Calu3 (cell line): ENCODE data around the gene FAM180A. TPM values are rescaled to one million over a fixed set of nuclear protein-coding genes. Genes with fewer than 3 reads are reported as not detected.

Experiments
- BruUV-seq: library from RNA; stranded (reverse); fragments of 400-500 nt; replicated peaks from 2 replicates; lab custom pipeline; 2021; lab: Mats Ljungman, UMichigan
- CTCF ChIA-PET: fragments of 300-600 bp; sonication (Branson Sonifier 250); formaldehyde crosslinking; loops from one replicate; lab custom pipeline; 2022; ENCODE audit warnings: antibody characterized with exemption; lab: Charles Lee
- DNase-seq: peaks from one replicate; pipeline ENCODE4 v3.0.0; 2022
- H3K27ac Mint-ChIP-seq: one replicate; pipeline ENCODE4 v1.8.0; 2022; ENCODE audit warnings: mixed read lengths; ENCODE audit not compliant: unreplicated experiment
- H3K27me3 Mint-ChIP-seq: one replicate; pipeline ENCODE4 v1.8.0; 2022; ENCODE audit warnings: mixed read lengths; ENCODE audit not compliant: unreplicated experiment
- H3K36me3 Mint-ChIP-seq: one replicate; pipeline ENCODE4 v1.8.0; 2022; ENCODE audit warnings: mild to moderate bottlenecking, moderate library complexity, mixed read lengths; ENCODE audit not compliant: insufficient read depth, unreplicated experiment
- H3K4me1 Mint-ChIP-seq: one replicate; pipeline ENCODE4 v1.8.0; 2022; ENCODE audit warnings: mild to moderate bottlenecking, low read depth, mixed read lengths; ENCODE audit not compliant: unreplicated experiment
- H3K4me3 Mint-ChIP-seq: one replicate; pipeline ENCODE4 v1.8.0; 2022; ENCODE audit warnings: mild to moderate bottlenecking, low read depth, moderate library complexity, mixed read lengths; ENCODE audit not compliant: unreplicated experiment
- H3K9me3 Mint-ChIP-seq: one replicate; pipeline ENCODE4 v1.8.0; 2022; ENCODE audit warnings: low read depth, mixed read lengths; ENCODE audit not compliant: unreplicated experiment
- intact Hi-C: fragments of 100-400 bp; cut with micrococcal nuclease; formaldehyde crosslinking; loops from one replicate; pipeline ENCODE4 v1.10.0; 2022; ENCODE audit not compliant: unreplicated experiment
- total RNA-seq: library from RNA; stranded (reverse); gene quantifications from 2 replicates; pipeline ENCODE4 v1.2.3, GENCODE V29; 2022
- TF ChIP-seq, protein P1 (sequence below): fragments of 200-600 bp; IDR thresholded peaks from one replicate; pipeline ENCODE4 v1.8.0; 2022; ENCODE audit warnings: antibody characterized with exemption; ENCODE audit not compliant: unreplicated experiment

FAM180A gene
- total RNA-seq, 1 experiment from 2014 or later = not detected

- CTCF ChIA-PET = no interaction called here
- H3K9me3 Mint-ChIP-seq = no peaks in the 10 kb centered on the region
- intact Hi-C loops = no loop called here
- peaks cover 4% of the 10 kb centered on the region for H3K36me3 Mint-ChIP-seq
- H3K27ac Mint-ChIP-seq = no peak overlapping the region
- no TSS peak for BruUV-seq
- H3K27me3 Mint-ChIP-seq = no peaks in the 10 kb centered on the region
- no peak for DNase-seq
- H3K4me3 Mint-ChIP-seq = no peak overlapping the region
- no peaks in the 10 kb centered on the region for H3K4me1 Mint-ChIP-seq
- TF ChIP-seq, protein P1, sequence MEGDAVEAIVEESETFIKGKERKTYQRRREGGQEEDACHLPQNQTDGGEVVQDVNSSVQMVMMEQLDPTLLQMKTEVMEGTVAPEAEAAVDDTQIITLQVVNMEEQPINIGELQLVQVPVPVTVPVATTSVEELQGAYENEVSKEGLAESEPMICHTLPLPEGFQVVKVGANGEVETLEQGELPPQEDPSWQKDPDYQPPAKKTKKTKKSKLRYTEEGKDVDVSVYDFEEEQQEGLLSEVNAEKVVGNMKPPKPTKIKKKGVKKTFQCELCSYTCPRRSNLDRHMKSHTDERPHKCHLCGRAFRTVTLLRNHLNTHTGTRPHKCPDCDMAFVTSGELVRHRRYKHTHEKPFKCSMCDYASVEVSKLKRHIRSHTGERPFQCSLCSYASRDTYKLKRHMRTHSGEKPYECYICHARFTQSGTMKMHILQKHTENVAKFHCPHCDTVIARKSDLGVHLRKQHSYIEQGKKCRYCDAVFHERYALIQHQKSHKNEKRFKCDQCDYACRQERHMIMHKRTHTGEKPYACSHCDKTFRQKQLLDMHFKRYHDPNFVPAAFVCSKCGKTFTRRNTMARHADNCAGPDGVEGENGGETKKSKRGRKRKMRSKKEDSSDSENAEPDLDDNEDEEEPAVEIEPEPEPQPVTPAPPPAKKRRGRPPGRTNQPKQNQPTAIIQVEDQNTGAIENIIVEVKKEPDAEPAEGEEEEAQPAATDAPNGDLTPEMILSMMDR = no peak
These were observed 41.6 kb downstream of the FAM180A start for GRCh38 chr7:135706858-135707569.

DNA sequence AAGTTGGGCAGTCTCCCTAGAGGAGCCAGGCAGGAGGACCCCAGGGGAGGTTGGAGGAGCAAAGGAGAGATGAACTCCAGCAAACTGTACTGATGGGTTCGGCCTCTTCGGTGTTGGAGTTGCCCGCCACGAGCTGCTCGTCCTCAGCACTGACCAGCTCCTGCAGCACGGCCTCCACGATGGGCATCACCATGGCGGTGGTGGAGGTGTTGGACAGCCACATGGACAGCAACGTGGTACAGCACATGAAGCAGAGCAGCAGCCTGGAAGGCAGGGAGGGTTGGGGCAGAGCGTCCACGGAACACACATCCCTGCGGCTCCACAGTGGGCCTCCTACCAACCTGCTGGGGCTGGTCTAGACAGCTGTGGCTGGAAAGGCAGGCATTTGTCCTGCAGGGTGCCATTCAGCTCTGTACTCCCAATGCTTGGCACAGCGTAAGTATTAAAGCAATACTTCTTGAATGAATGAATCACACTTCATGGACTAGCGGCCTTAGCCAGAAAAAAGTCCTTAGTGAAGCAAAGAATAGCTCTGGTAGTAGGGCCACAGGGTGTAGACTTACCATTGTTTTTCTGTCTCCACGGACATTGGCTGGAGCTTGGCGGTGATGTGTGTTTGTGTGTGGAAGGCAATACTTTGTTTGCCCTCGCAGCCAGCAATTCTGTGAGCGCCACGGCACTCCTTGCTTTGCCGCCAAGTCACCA lies 42.4 kb downstream of the FAM180A start:
- no TSS peak for BruUV-seq
- CTCF ChIA-PET = interaction anchor here (0.6 kb wide), 1 partner anchor 757 kb away, joined by 8 read pairs; no protein-coding TSS in a partner anchor
- H3K27ac Mint-ChIP-seq = no peak overlapping the region

DNA sequence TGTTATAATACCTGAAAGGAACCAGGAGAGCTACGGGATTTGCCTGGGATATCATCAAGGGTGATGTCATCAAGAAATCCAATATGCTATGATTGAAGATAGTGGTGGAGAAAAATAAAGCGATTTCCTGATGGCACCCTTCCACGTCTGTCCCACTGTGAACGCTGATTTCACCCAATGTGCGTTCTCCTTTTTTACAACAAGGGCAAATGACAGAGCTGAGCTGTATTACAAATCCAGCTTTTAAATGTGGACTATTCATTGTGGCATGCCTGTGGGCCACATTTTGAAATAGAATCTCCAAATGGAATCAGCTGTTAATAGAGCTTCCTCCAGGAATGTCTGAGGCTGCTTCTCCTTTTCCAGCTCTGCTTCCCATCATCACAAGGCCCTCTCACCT lies 43.9 kb downstream of the FAM180A start:
- CTCF ChIA-PET = no interaction called here
- intact Hi-C loops = no loop called here
- Mint-ChIP-seq H3K27ac (no peak overlapping the region), H3K4me3 (no peak overlapping the region), H3K4me1 (no peaks in the 10 kb centered on the region), H3K9me3 (no peaks in the 10 kb centered on the region), H3K36me3 (peaks cover 4% of the 10 kb centered on the region), H3K27me3 (no peaks in the 10 kb centered on the region)
- DNase-seq = no peak
- no TSS peak for BruUV-seq
- TF ChIP-seq, protein P1 = no peak

More for the DNA sequence above, 42.4 kb downstream of the FAM180A start:
- intact Hi-C loops = no loop called here
- Mint-ChIP-seq H3K9me3 (no peaks in the 10 kb centered on the region), H3K27me3 (no peaks in the 10 kb centered on the region), H3K36me3 (peaks cover 4% of the 10 kb centered on the region), H3K4me3 (no peak overlapping the region), H3K4me1 (no peaks in the 10 kb centered on the region)
- DNase-seq = no peak
- TF ChIP-seq, protein P1 = no peak

DNA sequence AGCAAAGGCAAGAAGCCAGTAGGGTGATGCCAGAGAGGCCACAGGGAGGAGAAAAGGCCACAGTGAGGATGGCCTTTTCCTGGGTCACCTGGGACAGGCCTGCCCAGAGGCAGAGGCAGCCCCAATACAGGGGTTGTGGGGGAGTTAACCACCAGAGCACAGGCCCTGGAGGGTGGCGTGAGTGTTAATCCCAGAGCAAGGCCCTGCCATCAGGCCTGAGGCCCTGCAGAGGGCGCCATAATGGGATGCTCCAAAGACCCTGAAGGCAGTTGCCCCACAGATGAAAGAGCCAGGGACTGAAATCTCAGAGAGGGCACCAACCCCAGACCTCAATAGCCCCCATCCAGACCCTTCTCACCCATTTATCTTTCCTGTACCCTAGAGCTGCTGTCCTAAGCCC lies 44.5 kb downstream of the FAM180A start:
- intact Hi-C loops = no loop called here
- no peaks in the 10 kb centered on the region for H3K4me1 Mint-ChIP-seq
- H3K27me3 Mint-ChIP-seq = no peaks in the 10 kb centered on the region
- no peak overlapping the region for H3K27ac Mint-ChIP-seq
- CTCF ChIA-PET = no interaction called here
- peaks cover 4% of the 10 kb centered on the region for H3K36me3 Mint-ChIP-seq
- H3K9me3 Mint-ChIP-seq = no peaks in the 10 kb centered on the region
- TF ChIP-seq, protein P1 = no peak
- DNase-seq = no peak
- H3K4me3 Mint-ChIP-seq = no peak overlapping the region
- no TSS peak for BruUV-seq
